K562 (cell line): ENCODE results near the gene DNAAF2. TPM values are rescaled to one million over a fixed set of nuclear protein-coding genes. Genes with fewer than 3 reads are reported as not detected.

Source experiments
- ATAC-seq: fragments of 200-7000 bp; cut with Tn5 transposase; 3 replicates; pipeline ENCODE4 v1.9.1; 2020; ENCODE audit warnings: moderate library complexity
- BruUV-seq: library from RNA; stranded (reverse); fragments of 400-500 nt; replicated peaks from 2 replicates; lab custom pipeline; 2021; lab: Mats Ljungman, UMichigan
- CTCF ChIA-PET: fragments of 300-600 bp; formaldehyde crosslinking; extraction: SDS; loops from one replicate; lab custom pipeline; 2021; ENCODE audit warnings: low intra/inter-chr PET ratio; lab: Yijun Ruan, JAX
- POLR2A ChIA-PET: fragments of 300-600, 350-650 bp; sonication (Branson Sonifier 250); formaldehyde crosslinking; extraction: SDS; loops from one replicate; lab custom pipeline; 2021; ENCODE audit warnings: antibody characterized with exemption, inconsistent platforms; lab: Yijun Ruan, JAX
- DNase-seq, 4 experiments: peaks; one replicate each; pipeline versions ENCODE4 v3.0.0 to v3.0.0-alpha.2; 2011 to 2018; ENCODE audit warnings: low spot score in 3 of 4, mixed read lengths in 3 of 4; ENCODE audit errors: extremely low read depth in 1 of 4
- FAIRE-seq: peaks from 2 replicates; lab custom pipeline; 2011; peaks lifted over from hg19 to GRCh38; lab: Jason Lieb, UNC
- H2AFZ ChIP-seq: 2 replicates; pipeline ENCODE4 v1.6.0; 2011; ENCODE audit warnings: low read depth, low read length, control low read depth, inconsistent platforms
- H3K27ac ChIP-seq: fragments of 200-600 bp; 3 replicates; pipeline ENCODE4 v1.8.0; 2011; ENCODE audit warnings: low read depth, mild to moderate bottlenecking, control low read depth, inconsistent platforms, low read length, moderate library complexity, mixed read lengths; ENCODE audit errors: extremely low read depth
- H3K27me3 ChIP-seq, 2 experiments: fragments of 300-600 bp in 1 of 2; 2 replicates in 1 of 2; 3 replicates in 1 of 2; pipeline versions ENCODE4 v1.6.0 to v1.8.0; 2011; ENCODE audit warnings: inconsistent platforms in 2 of 2, low read length in 2 of 2, mild to moderate bottlenecking in 1 of 2, mixed read lengths in 1 of 2, moderate library complexity in 1 of 2; ENCODE audit not compliant: control insufficient read depth in 2 of 2, insufficient read depth in 2 of 2
- H3K36me3 ChIP-seq: fragments of 300-600 bp; 3 replicates; pipeline ENCODE4 v1.8.0; 2011; ENCODE audit warnings: mild to moderate bottlenecking, low read length, inconsistent platforms; ENCODE audit not compliant: control insufficient read depth, insufficient read depth
- H3K4me1 ChIP-seq, 2 experiments: fragments of 200-600 bp in 1 of 2; replicated peaks in 1 of 2; 2 replicates in 1 of 2; 3 replicates in 1 of 2; pipeline versions ENCODE4 v1.5.1 to v1.8.0; 2011; ENCODE audit warnings: inconsistent platforms in 2 of 2, low read length in 2 of 2, mild to moderate bottlenecking in 1 of 2, mixed read lengths in 1 of 2, moderate library complexity in 1 of 2; ENCODE audit not compliant: control insufficient read depth in 2 of 2, insufficient read depth in 2 of 2
- H3K4me2 ChIP-seq: 2 replicates; pipeline ENCODE4 v1.6.1; 2011; ENCODE audit warnings: low read length, control low read depth, inconsistent platforms, mixed read lengths; ENCODE audit not compliant: insufficient read depth
- H3K4me3 ChIP-seq: fragments of 200-600 bp; sonication (generic), shearing (Covaris generic); 2 replicates; pipeline ENCODE4 v1.5.1; 2016; ENCODE audit warnings: control low read depth, inconsistent platforms
- H3K79me2 ChIP-seq: fragments of 200-600 bp; 3 replicates; pipeline ENCODE4 v1.8.0; 2011; ENCODE audit warnings: low read length, inconsistent platforms; ENCODE audit not compliant: control insufficient read depth, insufficient read depth
- H3K9ac ChIP-seq, 2 experiments: 2 replicates each; pipeline versions ENCODE4 v1.6.0 to v1.6.1; 2011; ENCODE audit warnings: low read depth in 2 of 2, low read length in 2 of 2, control low read depth in 1 of 2, inconsistent platforms in 1 of 2, mild to moderate bottlenecking in 1 of 2, mixed read lengths in 1 of 2; ENCODE audit not compliant: insufficient read depth in 1 of 2
- H3K9me1 ChIP-seq: one replicate; pipeline ENCODE4 v1.6.0; 2011; ENCODE audit warnings: inconsistent platforms, mild to moderate bottlenecking, low read length, moderate library complexity; ENCODE audit not compliant: control insufficient read depth, insufficient read depth
- H3K9me3 ChIP-seq: replicated peaks from 2 replicates; pipeline ENCODE4 v1.5.1; 2011; ENCODE audit warnings: low read depth, low read length, inconsistent platforms; ENCODE audit not compliant: control insufficient read depth, insufficient read depth
- H4K20me1 ChIP-seq: replicated peaks from 2 replicates; pipeline ENCODE4 v1.6.1; 2011; ENCODE audit warnings: low read length, inconsistent platforms, mixed read lengths; ENCODE audit not compliant: control insufficient read depth, insufficient read depth
- ELF4 ChIP-seq: fragments of 450-650 bp; formaldehyde crosslinking; IDR thresholded peaks from 2 replicates; pipeline ENCODE4 v1.4.0; 2022; ENCODE audit warnings: missing genetic modification characterization
- ESRRA ChIP-seq: fragments of 450-650 bp; IDR thresholded peaks from 2 replicates; pipeline ENCODE4 v1.6.1; 2014; ENCODE audit warnings: low read depth, mild to moderate bottlenecking, moderate library complexity, borderline replicate concordance
- FOXP1 ChIP-seq: sonication (generic); formaldehyde crosslinking; IDR thresholded peaks from 2 replicates; pipeline ENCODE4 v1.8.0; 2022; ENCODE audit warnings: mild to moderate bottlenecking, missing genetic modification reagents
- HLTF ChIP-seq: fragments of 450-650 bp; IDR thresholded peaks from 2 replicates; pipeline ENCODE4 v1.6.1; 2016
- JUNB ChIP-seq: fragments of 450-650 bp; formaldehyde crosslinking; conservative IDR thresholded peaks from 2 replicates; pipeline ENCODE4 v1.4.0; 2020; ENCODE audit warnings: mild to moderate bottlenecking
- KDM1A ChIP-seq, 2 experiments: fragments of 450-650 bp; IDR thresholded peaks; 2 replicates each; pipeline ENCODE4 v1.6.1; 2016; ENCODE audit warnings: mild to moderate bottlenecking in 2 of 2
- NFXL1 ChIP-seq: fragments of 450-650 bp; formaldehyde crosslinking; IDR thresholded peaks from 2 replicates; pipeline ENCODE4 v1.4.0; 2021; ENCODE audit warnings: mild to moderate bottlenecking
- PCBP1 ChIP-seq: fragments of 200-400 bp; formaldehyde crosslinking; IDR thresholded peaks from 2 replicates; pipeline ENCODE4 v1.6.1; 2018; ENCODE audit warnings: mild to moderate bottlenecking, low read depth, low read length; ENCODE audit not compliant: poor library complexity, severe bottlenecking
- PCBP2 ChIP-seq: fragments of 200-400 bp; formaldehyde crosslinking; IDR thresholded peaks from 2 replicates; pipeline ENCODE4 v1.6.1; 2018; ENCODE audit warnings: low read length, low read depth, mild to moderate bottlenecking, moderate library complexity; ENCODE audit not compliant: poor library complexity, severe bottlenecking
- PHB2 ChIP-seq: fragments of 450-650 bp; IDR thresholded peaks from 2 replicates; pipeline ENCODE4 v1.6.1; 2017; ENCODE audit warnings: low read depth
- SMAD1 ChIP-seq: fragments of 150-350 bp; IDR thresholded peaks from 2 replicates; pipeline ENCODE4 v1.6.1; 2014; ENCODE audit warnings: low read length, low read depth; ENCODE audit not compliant: partially characterized antibody
- SPI1 ChIP-seq: IDR thresholded peaks from 2 replicates; pipeline ENCODE4 v1.6.1; 2011; ENCODE audit warnings: low read depth, low read length, control low read depth, borderline replicate concordance
- U2AF2 ChIP-seq: fragments of 200-400 bp; formaldehyde crosslinking; optimal IDR thresholded peaks from 2 replicates; pipeline ENCODE3; 2017; ENCODE audit warnings: low read depth, mild to moderate bottlenecking, low read length
- XRCC5 ChIP-seq: fragments of 200-400 bp; formaldehyde crosslinking; IDR thresholded peaks from 2 replicates; pipeline ENCODE4 v1.6.1; 2017; ENCODE audit warnings: low read depth, mild to moderate bottlenecking, low read length
- ZNF507 ChIP-seq: conservative IDR thresholded peaks from 2 replicates; pipeline ENCODE4 v1.6.1; 2017; ENCODE audit warnings: missing genetic modification characterization, missing compliant biosample characterization
- ZNF551 ChIP-seq: fragments of 250-450 bp; sonication (Bioruptor Pico); IDR thresholded peaks from 2 replicates; pipeline ENCODE4 v1.5.0; 2021; ENCODE audit warnings: mild to moderate bottlenecking, moderate library complexity
- WGBS: fragments of 100-300 bp; shearing (Covaris generic); methylation state at CpG from one replicate; pipeline ENCODE4 v1.1.6; 2016; ENCODE audit warnings: low coverage, mixed read lengths; ENCODE audit not compliant: insufficient coverage; ENCODE audit errors: missing lambda C conversion rate; 5-methylcytosine and 5-hydroxymethylcytosine counted together
- in situ Hi-C: fragments of 300-500 bp; cut with MboI; formaldehyde crosslinking; loops from 4 replicates; pipeline ENCODE4 v1.15.0; 2018; ENCODE audit warnings: inconsistent platforms, mixed read lengths
- intact Hi-C: fragments of 100-400 bp; cut with micrococcal nuclease; formaldehyde crosslinking; loops from 2 replicates; pipeline ENCODE4 v1.14.2; 2022
- polyA plus RNA-seq, 8 experiments: library from polyadenylated mRNA; depleted of rRNA in 4 of 8; stranded (reverse) in 5 of 8; unstranded in 3 of 8; fragments of >200 nt; fragmentation: Nextera tagmentation in 2 of 8; fragmentation: Illumina TruSeq in 1 of 8; extraction: Ambion mirVana in 2 of 8; extraction: Trizol in 1 of 8; gene quantifications; 2 replicates each; pipeline versions ENCODE4 v1.2.1 to v1.2.3, GENCODE V29; 2011 to 2014; ENCODE audit warnings: inconsistent platforms in 1 of 8, missing spikeins in 1 of 8
- total RNA-seq, 7 experiments: library from RNA; depleted of rRNA in 6 of 7; stranded (reverse); fragments of >200 nt in 6 of 7; fragmentation: Illumina TruSeq in 2 of 7; extraction: Trizol in 2 of 7; gene quantifications; 2 replicates each; pipeline versions ENCODE4 v1.2.1 to v1.2.3, GENCODE V29; 2011 to 2021; ENCODE audit warnings: low replicate concordance in 1 of 7
- TF ChIP-seq, protein P1 (sequence below): fragments of 250-450 bp; sonication (Bioruptor Pico); IDR thresholded peaks from 2 replicates; pipeline ENCODE4 v1.8.0; 2021; ENCODE audit warnings: moderate library complexity, mild to moderate bottlenecking, inconsistent platforms

The DNAAF2 gene
- total and polyA plus RNA-seq, 9 of the 15 experiments (the other 6 are each of a cell fraction or from before 2014, with no cell fraction given) = 2.4 to 14.6 (median 11.1) TPM

DNA sequence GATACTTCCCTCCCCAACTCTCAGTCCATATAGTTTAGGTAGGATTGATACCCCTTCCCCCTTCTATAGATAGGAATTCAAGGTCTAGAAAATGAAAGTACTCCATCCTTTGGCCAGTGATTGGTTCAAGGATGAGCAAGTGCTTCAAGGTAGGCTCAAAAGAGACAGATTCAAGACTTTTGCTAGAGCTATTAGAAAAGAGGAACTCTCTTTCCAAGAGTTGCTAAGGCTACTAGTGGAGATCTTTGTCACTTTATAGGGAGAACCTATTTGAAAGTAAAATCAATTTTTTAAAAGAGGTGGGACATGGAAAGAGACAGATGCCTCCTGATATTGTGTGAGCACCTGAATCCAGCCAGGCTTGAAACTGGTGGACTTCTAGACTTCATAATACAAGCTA is 35.4 kb upstream of the DNAAF2 start:
- H3K27me3 ChIP-seq = no peaks in the 10 kb centered on the region
- FAIRE-seq (no peak), ATAC-seq (no peak), DNase-seq (no peak)
- ChIA-PET CTCF (no interaction called here), POLR2A (no interaction called here)
- H3K36me3 ChIP-seq = peaks cover 64% of the 10 kb centered on the region
- H3K4me3 ChIP-seq = no peak overlapping the region
- H3K4me2 ChIP-seq = no peak overlapping the region
- no peaks in the 10 kb centered on the region for H3K9me1 ChIP-seq
- no TSS peak for BruUV-seq
- no peaks in the 10 kb centered on the region for H3K9me3 ChIP-seq
- no peak overlapping the region for H2AFZ ChIP-seq
- no peak overlapping the region for H3K9ac ChIP-seq
- intact Hi-C loops = no loop called here
- in situ Hi-C loops = no loop called here
- H4K20me1 ChIP-seq = no peaks in the 10 kb centered on the region
- no peaks in the 10 kb centered on the region for H3K79me2 ChIP-seq
- TF ChIP-seq, protein P1, sequence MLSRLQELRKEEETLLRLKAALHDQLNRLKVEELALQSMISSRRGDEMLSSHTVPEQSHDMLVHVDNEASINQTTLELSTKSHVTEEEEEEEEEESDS (CRISPR knock-in tag) = no peak
- TF ChIP-seq KDM1A (IDR thresholded peaks at IDR 0.05) (no peak), SPI1 (peak; percentile 70)
- no peaks in the 10 kb centered on the region; a peak in 1 of 5 replicates for H3K4me1 ChIP-seq
- no peak overlapping the region for H3K27ac ChIP-seq

DNA sequence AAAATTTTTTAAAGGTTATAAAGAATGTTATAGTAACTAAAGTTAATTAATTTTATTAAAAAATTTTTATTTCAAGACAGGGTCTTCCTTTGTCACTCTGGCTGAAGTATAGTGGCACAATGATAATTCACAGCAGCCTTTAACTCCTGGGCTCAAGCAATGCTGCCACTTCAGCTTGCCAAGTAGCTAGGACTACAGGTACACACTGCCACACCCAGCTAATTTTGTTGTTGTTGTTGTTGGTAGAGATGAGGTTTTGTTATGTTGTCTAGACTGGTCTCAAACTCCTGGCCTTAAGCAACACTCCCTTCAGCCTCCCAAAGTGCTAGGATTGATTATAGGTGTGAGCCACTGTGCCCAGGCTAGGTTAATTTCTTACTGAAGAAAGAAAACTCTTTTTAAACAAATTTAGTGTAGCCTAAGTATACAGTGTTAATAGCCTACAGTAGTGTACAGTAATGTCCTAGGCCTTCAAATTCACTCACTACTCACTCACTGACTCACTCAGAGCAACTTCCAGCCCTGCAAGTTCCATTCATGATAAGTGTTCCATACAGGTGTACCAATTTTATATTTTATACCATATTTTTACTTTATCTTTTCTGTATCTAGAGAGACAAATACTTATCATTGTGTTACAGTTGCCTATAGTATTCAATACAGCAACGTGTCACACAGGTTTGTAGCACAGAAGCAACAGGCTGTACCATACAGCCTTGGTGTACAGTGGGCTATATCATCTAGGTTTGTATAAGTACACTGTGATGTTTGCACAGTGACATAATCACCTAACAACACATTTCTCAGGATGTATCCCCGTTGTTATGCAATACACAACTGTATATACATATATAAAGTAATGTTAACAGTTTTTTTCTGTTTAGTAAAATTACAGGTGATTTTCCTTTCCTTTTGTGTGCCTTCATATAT is 24.7 kb upstream of the DNAAF2 start:
- Histone ChIP-seq H3K79me2 (no peaks in the 10 kb centered on the region), H4K20me1 (no peaks in the 10 kb centered on the region), H3K36me3 (peaks cover 44% of the 10 kb centered on the region), H3K9me3 (no peaks in the 10 kb centered on the region), H3K27me3 (no peaks in the 10 kb centered on the region), H2AFZ (no peak overlapping the region), H3K9ac (no peak overlapping the region), H3K9me1 (no peaks in the 10 kb centered on the region), H3K4me1 (no peaks in the 10 kb centered on the region; a peak in 1 of 5 replicates), H3K4me2 (no peak overlapping the region), H3K4me3 (no peak overlapping the region), H3K27ac (no peak overlapping the region)
- ATAC-seq (no peak), DNase-seq (no peak), FAIRE-seq (no peak)
- POLR2A ChIA-PET = no interaction called here
- in situ Hi-C loops (no loop called here), intact Hi-C loops (no loop called here)
- CTCF ChIA-PET = no interaction called here
- WGBS = 50% methylated on average over 2 of the region's 2 CpGs
- BruUV-seq = no TSS peak
- TF ChIP-seq HLTF (no peak), PCBP1 (no peak), PHB2 (no peak), NFXL1 (no peak), XRCC5 (no peak), ZNF507 (no peak), FOXP1 (CRISPR knock-in tag) (no peak), ELF4 (CRISPR knock-in tag) (no peak), ESRRA (no peak), PCBP2 (no peak), ZNF551 (CRISPR knock-in tag) (no peak), JUNB (no peak), SMAD1 (no peak), U2AF2 (no peak)
